A549 (cell line): ENCODE results near the gene VSNL1. TPM values are rescaled to one million over a fixed set of nuclear protein-coding genes. Genes with fewer than 3 reads are reported as not detected.

ENCODE experiments used
- ATAC-seq, 2 experiments: fragments of 200-7000 bp in 1 of 2; fragments of >200 bp in 1 of 2; cut with Nextera tagmentation in 1 of 2; cut with Tn5 transposase in 1 of 2; 3 replicates each; pipeline versions ENCODE4 v1.8.0 to v1.9.1; 2018 to 2020; ENCODE audit warnings: mild to moderate bottlenecking in 1 of 2, moderate library complexity in 1 of 2
- CTCF ChIA-PET: fragments of 300-600 bp; sonication (Branson Sonifier 250); formaldehyde crosslinking; extraction: SDS; loops from one replicate; lab custom pipeline; 2021; ENCODE audit warnings: antibody characterized with exemption, inconsistent platforms; lab: Yijun Ruan, JAX
- POLR2A ChIA-PET: fragments of 350-600 bp; formaldehyde crosslinking; extraction: SDS; loops from one replicate; lab custom pipeline; 2021; ENCODE audit warnings: antibody characterized with exemption, inconsistent platforms; lab: Yijun Ruan, JAX
- DNase-seq, 2 experiments: peaks; one replicate each; pipeline versions ENCODE4 v3.0.0 to v3.0.0-alpha.2; 2011 to 2016; ENCODE audit warnings: low read depth in 1 of 2, low spot score in 1 of 2
- FAIRE-seq: peaks from 2 replicates; lab custom pipeline; 2011; peaks lifted over from hg19 to GRCh38; lab: Jason Lieb, UNC
- H3K27ac ChIP-seq, 2 experiments: fragments of >200 bp; sonication (Bioruptor Twin); formaldehyde crosslinking; 3 replicates each; pipeline ENCODE4 v1.5.1; 2016 to 2017
- H3K4me1 ChIP-seq: fragments of >200 bp; sonication (Bioruptor Twin); formaldehyde crosslinking; 3 replicates; pipeline ENCODE4 v1.6.1; 2016
- H3K4me2 ChIP-seq: fragments of >200 bp; sonication (Bioruptor Twin); formaldehyde crosslinking; 3 replicates; pipeline ENCODE4 v1.6.1; 2016
- H3K4me3 ChIP-seq: fragments of >200 bp; sonication (Bioruptor Twin); formaldehyde crosslinking; 3 replicates; pipeline ENCODE4 v1.5.1; 2016
- H3K9me3 ChIP-seq: fragments of >200 bp; sonication (Bioruptor Twin); formaldehyde crosslinking; 3 replicates; pipeline ENCODE4 v1.6.1; 2016
- BCL3 ChIP-seq: fragments of >200 bp; sonication (Bioruptor Twin); formaldehyde crosslinking; IDR thresholded peaks from 3 replicates; pipeline ENCODE4 v1.6.1; 2016
- BHLHE40 ChIP-seq: IDR thresholded peaks from 2 replicates; pipeline ENCODE4 v1.6.1; 2012; ENCODE audit warnings: low read depth, low read length, inconsistent platforms
- CEBPB ChIP-seq, 2 experiments: fragments of >200 bp in 1 of 2; sonication (Bioruptor Twin) in 1 of 2; formaldehyde crosslinking in 1 of 2; IDR thresholded peaks; 2 replicates each; pipeline ENCODE4 v1.6.1; 2012 to 2016
- CHD4 ChIP-seq: fragments of 200-600 bp; sonication (generic); IDR thresholded peaks from 2 replicates; pipeline ENCODE4 v1.6.1; 2016; ENCODE audit warnings: antibody characterized with exemption, mild to moderate bottlenecking, borderline replicate concordance
- CTCF ChIP-seq: fragments of >200 bp; sonication (Bioruptor Twin); formaldehyde crosslinking; IDR thresholded peaks from 3 replicates; pipeline ENCODE4 v1.5.1; 2016
- EP300 ChIP-seq, 2 experiments: fragments of >200 bp; sonication (Bioruptor Twin); formaldehyde crosslinking; IDR thresholded peaks; 2 replicates in 1 of 2; 3 replicates in 1 of 2; pipeline ENCODE4 v1.6.1; 2016 to 2017
- GATA3 ChIP-seq: IDR thresholded peaks from 2 replicates; pipeline ENCODE4 v1.6.1; 2012; ENCODE audit warnings: borderline replicate concordance
- HEYL ChIP-seq: fragments of 250-450 bp; sonication (Bioruptor Pico); IDR thresholded peaks from 2 replicates; pipeline ENCODE4 v1.8.0; 2021; ENCODE audit warnings: mild to moderate bottlenecking, moderate library complexity
- HOXA7 ChIP-seq: fragments of 250-450 bp; sonication (Bioruptor Pico); IDR thresholded peaks from 2 replicates; pipeline ENCODE4 v1.5.0; 2020; ENCODE audit warnings: mild to moderate bottlenecking, moderate library complexity
- KDM5A ChIP-seq: fragments of 200-600 bp; sonication (generic); IDR thresholded peaks from 2 replicates; pipeline ENCODE4 v1.6.1; 2016; ENCODE audit warnings: antibody characterized with exemption, mild to moderate bottlenecking
- MAZ ChIP-seq: fragments of 150-350 bp; IDR thresholded peaks from 2 replicates; pipeline ENCODE4 v1.6.1; 2014; ENCODE audit warnings: antibody characterized with exemption, low read depth, low read length, borderline replicate concordance
- NR3C1 ChIP-seq: fragments of >200 bp; sonication (Bioruptor Twin); formaldehyde crosslinking; IDR thresholded peaks from 3 replicates; pipeline ENCODE4 v1.6.1; 2017
- POLR2AphosphoS2 ChIP-seq: conservative IDR thresholded peaks from 2 replicates; pipeline ENCODE4 v1.6.1; 2012; ENCODE audit warnings: low read length, improper control_type of control experiment, inconsistent platforms
- RCOR1 ChIP-seq: fragments of 150-350 bp; IDR thresholded peaks from 2 replicates; pipeline ENCODE4 v1.6.1; 2014; ENCODE audit warnings: antibody characterized with exemption, low read length, low read depth
- REST ChIP-seq: fragments of 200-600 bp; sonication (generic); IDR thresholded peaks from 2 replicates; pipeline ENCODE4 v1.6.1; 2016; ENCODE audit warnings: antibody characterized with exemption, mild to moderate bottlenecking, moderate library complexity
- TFCP2L1 ChIP-seq: fragments of 250-450 bp; sonication (Bioruptor Pico); IDR thresholded peaks from 2 replicates; pipeline ENCODE4 v1.5.0; 2021; ENCODE audit warnings: mild to moderate bottlenecking
- TP53 ChIP-seq: fragments of 250-450 bp; sonication (Bioruptor Pico); IDR thresholded peaks from 2 replicates; pipeline ENCODE4 v1.5.0; 2021; ENCODE audit warnings: mild to moderate bottlenecking, moderate library complexity
- USF2 ChIP-seq: fragments of 450-650 bp; IDR thresholded peaks from 2 replicates; pipeline ENCODE4 v1.6.1; 2014; ENCODE audit warnings: antibody characterized with exemption
- ZC3H11A ChIP-seq: fragments of 450-650 bp; IDR thresholded peaks from 2 replicates; pipeline ENCODE4 v1.6.1; 2014; ENCODE audit warnings: antibody characterized with exemption, mild to moderate bottlenecking
- ZFP36 ChIP-seq: fragments of 450-650 bp; IDR thresholded peaks from 2 replicates; pipeline ENCODE4 v1.6.1; 2014; ENCODE audit warnings: borderline replicate concordance; ENCODE audit not compliant: partially characterized antibody
- ZSCAN20 ChIP-seq: fragments of 250-450 bp; sonication (Bioruptor Pico); IDR thresholded peaks from 2 replicates; pipeline ENCODE4 v1.8.0; 2022; ENCODE audit warnings: mild to moderate bottlenecking, moderate library complexity
- WGBS: methylation state at CpG from one replicate; pipeline ENCODE4 v1.1.6; 2017; ENCODE audit errors: missing lambda C conversion rate; 5-methylcytosine and 5-hydroxymethylcytosine counted together
- polyA plus RNA-seq, 4 experiments: library from polyadenylated mRNA; depleted of rRNA in 3 of 4; stranded (reverse); fragments of >200 nt; fragmentation: RNase III in 1 of 4; extraction: RNeasy Plus Mini Kit Qiagen cat#74134 plus additional on column Dnase treatment in 1 of 4; gene quantifications; 2 replicates in 3 of 4; 3 replicates in 1 of 4; pipeline ENCODE4 v1.2.3, GENCODE V29; 2011 to 2017

Gene VSNL1
- polyA plus RNA-seq, 2 of the 4 experiments (the other 2 are of a cell fraction), result not detected

GRCh38 chr2:17545680-17546613 lies 5.5 kb downstream of the VSNL1 start:
- POLR2A ChIA-PET, result no interaction called here
- 16% methylated on average over 5 of the region's 5 CpGs for WGBS
- no peak for ATAC-seq
- Histone ChIP-seq H3K9me3 (no peaks in the 10 kb centered on the region), H3K4me3 (no peak overlapping the region), H3K4me2 (no peak overlapping the region), H3K27ac (no peak overlapping the region), H3K4me1 (peaks cover 4% of the 10 kb centered on the region; the same call in 1 of the 3 replicates)
- FAIRE-seq, result no peak
- CTCF ChIA-PET, result no interaction called here
- TF ChIP-seq HOXA7 (CRISPR knock-in tag), result no peak
- no peak for TF ChIP-seq EP300 (IDR thresholded peaks at IDR 0.05)
- TF ChIP-seq NR3C1, result no peak
- TF ChIP-seq TFCP2L1 (CRISPR knock-in tag), result no peak
- DNase-seq, result no peak

- H3K4me1 ChIP-seq, result peaks cover 3% of the 10 kb centered on the region; the same call in 1 of the 3 replicates
- DNase-seq (no peak), ATAC-seq (no peak), FAIRE-seq (no peak)
- no peaks in the 10 kb centered on the region for H3K9me3 ChIP-seq
- H3K4me3 ChIP-seq, result no peak overlapping the region
- H3K4me2 ChIP-seq, result no peak overlapping the region
- 40% methylated on average over 2 of the region's 2 CpGs for WGBS
- TF ChIP-seq ZFP36 (no peak), POLR2AphosphoS2 (no peak), ZSCAN20 (CRISPR knock-in tag) (no peak), HEYL (CRISPR knock-in tag) (no peak), GATA3 (no peak), ZC3H11A (no peak), TP53 (no peak), USF2 (no peak), RCOR1 (no peak), MAZ (no peak), CEBPB (IDR thresholded peaks at IDR 0.05) (no peak)
- CTCF ChIA-PET, result no interaction called here
- H3K27ac ChIP-seq, result no peak overlapping the region
- POLR2A ChIA-PET, result no interaction called here
These were observed 6.7 kb downstream of the VSNL1 start for GRCh38 chr2:17547237-17547636.

- no peak for FAIRE-seq
These were observed 7.2 kb downstream of the VSNL1 start for GRCh38 chr2:17547737-17548136.

More at GRCh38 chr2:17547737-17548136, 7.2 kb downstream of the VSNL1 start:
- POLR2A ChIA-PET, result no interaction called here
- DNase-seq (no peak), ATAC-seq (no peak)
- Histone ChIP-seq H3K9me3 (no peaks in the 10 kb centered on the region), H3K27ac (no peak overlapping the region), H3K4me3 (no peak overlapping the region), H3K4me1 (peaks cover 3% of the 10 kb centered on the region; the same call in 1 of the 3 replicates), H3K4me2 (no peak overlapping the region)
- WGBS, result 34% methylated on average over 5 of the region's 5 CpGs
- no peak for TF ChIP-seq BHLHE40
- TF ChIP-seq ZSCAN20 (CRISPR knock-in tag), result no peak
- TF ChIP-seq CTCF, result no peak
- TF ChIP-seq POLR2AphosphoS2, result no peak
- no peak for TF ChIP-seq KDM5A
- TF ChIP-seq GATA3, result no peak
- TF ChIP-seq BCL3, result no peak
- no peak for TF ChIP-seq REST
- TF ChIP-seq CHD4, result no peak
- CTCF ChIA-PET, result no interaction called here
